Endothelial cell of umbilical vein (primary cell): ENCODE results near the gene LRRC38. TPM values are rescaled to one million over a fixed set of nuclear protein-coding genes. Genes with fewer than 3 reads are reported as not detected.

Source experiments
- BruUV-seq: library from RNA; stranded (reverse); fragments of 400-500 nt; replicated peaks from 2 replicates; lab custom pipeline; 2021; lab: Mats Ljungman, UMichigan
- CTCF ChIA-PET: fragments of 300-600, 350-600 bp; sonication (Branson Sonifier 250); formaldehyde crosslinking; loops from one replicate; lab custom pipeline; 2021; ENCODE audit warnings: antibody characterized with exemption, inconsistent platforms; lab: Charles Lee
- POLR2A ChIA-PET: fragments of 300-600, 350-600 bp; sonication (Branson Sonifier 250); formaldehyde crosslinking; loops from one replicate; lab custom pipeline; 2021; ENCODE audit warnings: antibody characterized with exemption, inconsistent platforms; lab: Charles Lee
- DNase-seq: peaks from one replicate; pipeline ENCODE4 v3.0.0-alpha.2; 2011; ENCODE audit warnings: low read depth, low spot score
- FAIRE-seq: peaks from 2 replicates; lab custom pipeline; 2011; peaks lifted over from hg19 to GRCh38; lab: Jason Lieb, UNC
- H2AFZ ChIP-seq: 2 replicates; pipeline ENCODE4 v1.6.0; 2012; ENCODE audit warnings: low read depth, low read length, control low read depth, inconsistent platforms
- H3K27ac ChIP-seq: 2 replicates; pipeline ENCODE4 v1.5.1; 2011; ENCODE audit warnings: low read depth, mild to moderate bottlenecking, control low read depth, low read length, moderate library complexity; ENCODE audit not compliant: insufficient read depth
- H3K27me3 ChIP-seq, 2 experiments: 2 replicates each; pipeline versions ENCODE4 v1.6.0 to v1.6.1; 2011; ENCODE audit warnings: low read length in 2 of 2, mixed read lengths in 1 of 2; ENCODE audit not compliant: control insufficient read depth in 2 of 2, insufficient read depth in 2 of 2
- H3K36me3 ChIP-seq, 2 experiments: 2 replicates in 1 of 2; 3 replicates in 1 of 2; pipeline ENCODE4 v1.5.1; 2011; ENCODE audit warnings: low read length in 2 of 2, mild to moderate bottlenecking in 1 of 2, moderate library complexity in 1 of 2; ENCODE audit not compliant: control insufficient read depth in 2 of 2, insufficient read depth in 2 of 2; ENCODE audit errors: extremely low read depth in 1 of 2
- H3K4me1 ChIP-seq: 3 replicates; pipeline ENCODE4 v1.5.1; 2011; ENCODE audit warnings: mild to moderate bottlenecking, low read length; ENCODE audit not compliant: control insufficient read depth, insufficient read depth; ENCODE audit errors: extremely low read depth
- H3K4me2 ChIP-seq: 2 replicates; pipeline ENCODE4 v1.6.1; 2011; ENCODE audit warnings: low read length, control low read depth, mixed read lengths; ENCODE audit not compliant: insufficient read depth
- H3K4me3 ChIP-seq, 3 experiments: fragments of 200-600 bp in 1 of 3; sonication (generic), shearing (Covaris generic) in 1 of 3; replicated peaks in 1 of 3; 2 replicates each; pipeline ENCODE4 v1.5.1; 2011 to 2016; ENCODE audit warnings: control low read depth in 3 of 3, low read length in 3 of 3, mild to moderate bottlenecking in 2 of 3, inconsistent platforms in 1 of 3, low read depth in 1 of 3, moderate library complexity in 1 of 3; ENCODE audit not compliant: insufficient read depth in 1 of 3
- H3K79me2 ChIP-seq: 2 replicates; pipeline ENCODE4 v1.6.0; 2012; ENCODE audit warnings: low read length, inconsistent platforms; ENCODE audit not compliant: control insufficient read depth, insufficient read depth
- H3K9ac ChIP-seq: replicated peaks from 2 replicates; pipeline ENCODE3; 2011; ENCODE audit warnings: low read length, control low read depth; ENCODE audit not compliant: insufficient read depth; ENCODE audit errors: extremely low read depth
- H3K9me1 ChIP-seq: replicated peaks from 3 replicates; pipeline ENCODE4 v1.6.0; 2011; ENCODE audit warnings: mild to moderate bottlenecking, low read length; ENCODE audit not compliant: control insufficient read depth, insufficient read depth; ENCODE audit errors: extremely low read depth
- H3K9me3 ChIP-seq: replicated peaks from 2 replicates; pipeline ENCODE4 v1.5.1; 2012; ENCODE audit warnings: low read length, inconsistent platforms; ENCODE audit not compliant: control insufficient read depth, insufficient read depth
- H4K20me1 ChIP-seq: replicated peaks from 2 replicates; pipeline ENCODE3; 2011; ENCODE audit warnings: mild to moderate bottlenecking, low read length; ENCODE audit not compliant: control insufficient read depth, insufficient read depth; ENCODE audit errors: extremely low read depth
- EZH2 ChIP-seq: IDR thresholded peaks from 2 replicates; pipeline ENCODE4 v1.6.1; 2012; ENCODE audit warnings: borderline replicate concordance, low read depth, mild to moderate bottlenecking, moderate library complexity, low read length, inconsistent platforms; ENCODE audit not compliant: severe bottlenecking
- FOS ChIP-seq: IDR thresholded peaks from 2 replicates; pipeline ENCODE4 v1.6.1; 2011; ENCODE audit warnings: mild to moderate bottlenecking, low read length, moderate library complexity, borderline replicate concordance; ENCODE audit not compliant: insufficient read depth
- GATA2 ChIP-seq: IDR thresholded peaks from 2 replicates; pipeline ENCODE4 v1.7.0; 2011; ENCODE audit warnings: low read depth, mild to moderate bottlenecking, moderate library complexity, mixed read lengths, low read length; ENCODE audit not compliant: insufficient read length, insufficient read depth
- JUN ChIP-seq: IDR thresholded peaks from 2 replicates; pipeline ENCODE4 v1.6.1; 2011; ENCODE audit warnings: borderline replicate concordance, low read depth; ENCODE audit not compliant: insufficient read length, insufficient read depth
- MYC ChIP-seq: IDR thresholded peaks from one replicate; pipeline ENCODE4 v1.6.1; 2011; ENCODE audit warnings: mild to moderate bottlenecking, low read depth, low read length
- POLR2A ChIP-seq: IDR thresholded peaks from 2 replicates; pipeline ENCODE4 v1.6.1; 2012; ENCODE audit warnings: low read depth, mild to moderate bottlenecking, control low read depth, low read length
- POLR2AphosphoS5 ChIP-seq: IDR thresholded peaks from 2 replicates; pipeline ENCODE4 v1.6.1; 2012; ENCODE audit warnings: low read depth, mild to moderate bottlenecking, control low read depth, low read length, moderate library complexity; ENCODE audit not compliant: insufficient read depth
- dilution Hi-C: fragments of 300-500 bp; cut with MboI; formaldehyde crosslinking; loops from one replicate; pipeline ENCODE4 v1.15.0; 2019; ENCODE audit warnings: low sequenced_read_pairs; ENCODE audit not compliant: extremely low pct_ligation_motif_present
- intact Hi-C: fragments of 100-400 bp; cut with micrococcal nuclease; formaldehyde crosslinking; loops from one replicate; pipeline ENCODE4 v1.10.0; 2022
- polyA plus RNA-seq, 4 experiments: library from polyadenylated mRNA; depleted of rRNA in 3 of 4; stranded (reverse) in 3 of 4; unstranded in 1 of 4; fragments of >200 nt; gene quantifications; 2 replicates each; pipeline versions ENCODE4 v1.2.1 to v1.2.3, GENCODE V29; 2011 to 2012; ENCODE audit warnings: missing spikeins in 1 of 4
- total RNA-seq: library from RNA; stranded (reverse); gene quantifications from 2 replicates; pipeline ENCODE4 v1.2.3, GENCODE V29; 2021
- TF ChIP-seq, protein P1 (sequence below): IDR thresholded peaks from 2 replicates; pipeline ENCODE4 v1.6.1; 2011; ENCODE audit not compliant: insufficient read depth, insufficient read length
- TF ChIP-seq, protein P2 (sequence below), 2 donors: IDR thresholded peaks; 1 replicate in 1 of 2; 2 replicates in 1 of 2; pipeline ENCODE4 v1.5.1; 2011; ENCODE audit warnings: low read length in 2 of 2, mild to moderate bottlenecking in 2 of 2, moderate library complexity in 2 of 2, control low read depth in 1 of 2, inconsistent platforms in 1 of 2, low read depth in 1 of 2; ENCODE audit not compliant: insufficient read depth in 1 of 2; ENCODE audit errors: extremely low read depth in 1 of 2

The LRRC38 gene
- total and polyA plus RNA-seq, 2 donors (not counting 3 experiments of a cell fraction or from before 2014, with no cell fraction given), result not detected

DNA sequence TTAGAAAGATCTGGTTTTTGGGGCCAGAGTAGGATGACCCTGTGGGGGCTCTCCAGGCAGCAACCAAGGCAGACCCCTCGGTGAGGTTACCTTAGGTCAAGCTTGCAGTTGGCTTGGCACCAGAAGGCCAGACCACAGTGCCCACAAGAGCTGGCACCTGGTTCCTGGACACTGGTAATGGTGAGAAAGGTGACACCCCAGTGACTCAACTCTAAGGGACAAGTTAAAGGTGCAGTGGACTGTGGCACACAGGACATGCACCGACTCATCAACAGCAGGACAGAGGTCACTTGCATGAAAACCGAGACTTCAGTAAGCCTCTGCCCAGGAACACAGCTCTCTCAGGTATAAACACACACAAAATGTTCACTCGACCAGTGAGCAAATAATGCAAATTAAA, 6.7 kb downstream of the LRRC38 start:
- POLR2A ChIA-PET, result no interaction called here
- no peaks in the 10 kb centered on the region for H3K9me1 ChIP-seq
- H3K4me3 ChIP-seq, result no peak overlapping the region
- intact Hi-C loops, result no loop called here
- no peaks in the 10 kb centered on the region for H3K36me3 ChIP-seq
- no TSS peak for BruUV-seq
- no peak for FAIRE-seq
- H3K4me2 ChIP-seq, result no peak overlapping the region
- H3K9ac ChIP-seq, result no peak overlapping the region
- H3K79me2 ChIP-seq, result no peaks in the 10 kb centered on the region
- TF ChIP-seq MYC (no peak), POLR2A (no peak), JUN (no peak), POLR2AphosphoS5 (no peak), FOS (no peak), EZH2 (no peak), GATA2 (no peak)
- TF ChIP-seq, protein P1, sequence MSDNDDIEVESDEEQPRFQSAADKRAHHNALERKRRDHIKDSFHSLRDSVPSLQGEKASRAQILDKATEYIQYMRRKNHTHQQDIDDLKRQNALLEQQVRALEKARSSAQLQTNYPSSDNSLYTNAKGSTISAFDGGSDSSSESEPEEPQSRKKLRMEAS, result no peak
- TF ChIP-seq, protein P2, sequence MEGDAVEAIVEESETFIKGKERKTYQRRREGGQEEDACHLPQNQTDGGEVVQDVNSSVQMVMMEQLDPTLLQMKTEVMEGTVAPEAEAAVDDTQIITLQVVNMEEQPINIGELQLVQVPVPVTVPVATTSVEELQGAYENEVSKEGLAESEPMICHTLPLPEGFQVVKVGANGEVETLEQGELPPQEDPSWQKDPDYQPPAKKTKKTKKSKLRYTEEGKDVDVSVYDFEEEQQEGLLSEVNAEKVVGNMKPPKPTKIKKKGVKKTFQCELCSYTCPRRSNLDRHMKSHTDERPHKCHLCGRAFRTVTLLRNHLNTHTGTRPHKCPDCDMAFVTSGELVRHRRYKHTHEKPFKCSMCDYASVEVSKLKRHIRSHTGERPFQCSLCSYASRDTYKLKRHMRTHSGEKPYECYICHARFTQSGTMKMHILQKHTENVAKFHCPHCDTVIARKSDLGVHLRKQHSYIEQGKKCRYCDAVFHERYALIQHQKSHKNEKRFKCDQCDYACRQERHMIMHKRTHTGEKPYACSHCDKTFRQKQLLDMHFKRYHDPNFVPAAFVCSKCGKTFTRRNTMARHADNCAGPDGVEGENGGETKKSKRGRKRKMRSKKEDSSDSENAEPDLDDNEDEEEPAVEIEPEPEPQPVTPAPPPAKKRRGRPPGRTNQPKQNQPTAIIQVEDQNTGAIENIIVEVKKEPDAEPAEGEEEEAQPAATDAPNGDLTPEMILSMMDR (IDR thresholded peaks at IDR 0.05; ENCODE audit: extremely low read depth in 1 of 2, insufficient read depth in 1 of 2, low read depth in 1 of 2, low read length in 2 of 2), result no peak
- no peaks in the 10 kb centered on the region for H4K20me1 ChIP-seq
- no peak for DNase-seq
- H3K27ac ChIP-seq, result no peak overlapping the region
- dilution Hi-C loops, result no loop called here
- CTCF ChIA-PET, result no interaction called here
- H3K9me3 ChIP-seq, result peaks cover 3% of the 10 kb centered on the region
- no peaks in the 10 kb centered on the region for H3K27me3 ChIP-seq
- H3K4me1 ChIP-seq, result no peaks in the 10 kb centered on the region
- H2AFZ ChIP-seq, result no peak overlapping the region
